Heart left ventricle (tissue), 16 donors: Measurements from ENCODE around the gene ABCB9. TPM values are rescaled to one million over a fixed set of nuclear protein-coding genes. Genes with fewer than 3 reads are reported as not detected.
"Not testable (repeated sequence)": the region's sequence is repeated elsewhere in the genome, so short reads cannot be mapped to it uniquely, and the experiment has no call there.

Experiments
- ATAC-seq, 4 donors: fragments of 200-7000 bp; cut with Tn5 transposase; one replicate each; pipeline ENCODE4 v1.9.1; 2020 to 2022; ENCODE audit warnings: moderate library complexity in 4 of 4, mild to moderate bottlenecking in 3 of 4, moderate number of reproducible peaks in 1 of 4
- DNase-seq, 5 donors: peaks; one replicate each; pipeline ENCODE4 v3.0.0-alpha.2; 2020
- H3K27ac ChIP-seq, 12 donors: fragments of 200-600 bp; sonication (generic) in 4 of 12; one replicate each; pipeline versions ENCODE4 v1.5.0 to v1.8.0; 2016 to 2022; ENCODE audit warnings: mild to moderate bottlenecking in 2 of 12
- H3K27me3 ChIP-seq, 9 donors: fragments of 200-600 bp; sonication (generic) in 2 of 9; one replicate each; pipeline versions ENCODE4 v1.5.1 to v1.8.0; 2016 to 2022; ENCODE audit warnings: mild to moderate bottlenecking in 3 of 9
- H3K36me3 ChIP-seq, 9 donors: fragments of 200-600 bp; sonication (generic) in 2 of 9; one replicate each; pipeline versions ENCODE4 v1.5.0 to v1.8.0; 2018 to 2022; ENCODE audit warnings: mild to moderate bottlenecking in 2 of 9
- H3K4me1 ChIP-seq, 12 donors: fragments of 200-600 bp; sonication (generic) in 4 of 12; one replicate each; pipeline versions ENCODE4 v1.5.0 to v1.8.0; 2016 to 2022; ENCODE audit warnings: mild to moderate bottlenecking in 3 of 12
- H3K4me3 ChIP-seq, 12 donors: fragments of 200-600 bp; sonication (generic) in 4 of 12; one replicate each; pipeline versions ENCODE4 v1.5.0 to v1.8.0; 2017 to 2022; ENCODE audit warnings: mild to moderate bottlenecking in 9 of 12, moderate library complexity in 4 of 12
- H3K9me3 ChIP-seq, 12 donors: fragments of 200-600 bp; sonication (generic) in 4 of 12; one replicate each; pipeline versions ENCODE4 v1.5.0 to v1.8.0; 2016 to 2022; ENCODE audit warnings: mild to moderate bottlenecking in 1 of 12
- POLR2A ChIP-seq, 2 donors: fragments of 450-650 bp; IDR thresholded peaks; one replicate each; pipeline ENCODE4 v1.6.1; 2017; ENCODE audit warnings: antibody characterized with exemption in 2 of 2, mild to moderate bottlenecking in 2 of 2, moderate library complexity in 2 of 2
- WGBS, 4 donors: extraction: QIAGEN DNeasy Blood & Tissue Kit in 2 of 4; methylation state at CpG; one replicate each; pipeline versions ENCODE4 v1.1.5 to v1.1.7; 2013 to 2018; 5-methylcytosine and 5-hydroxymethylcytosine counted together
- intact Hi-C, 10 donors: fragments of 100-400 bp; cut with DNase I; formaldehyde crosslinking; loops; one replicate each; pipeline versions ENCODE4 v1.11.1 to v1.14.2; 2022
- polyA plus RNA-seq, 2 donors: library from polyadenylated mRNA; stranded (reverse); fragments of 200-250 nt; gene quantifications; one replicate each; pipeline ENCODE4 v1.2.3, GENCODE V29; 2013
- total RNA-seq, 9 donors: library from RNA; depleted of rRNA in 2 of 9; stranded (reverse); fragments of >200 nt in 2 of 9; fragmentation: NEBNext Ultra II Directional in 3 of 9; extraction: Animal tissue kit (Norgen Biotek cat#: 25700) in 3 of 9; gene quantifications; one replicate each; pipeline versions ENCODE4 v1.1.0 to v1.2.4, GENCODE V29; 2016 to 2023
- TF ChIP-seq, protein P1 (sequence below), 12 donors: fragments of 200-600 bp; sonication (generic) in 4 of 12; IDR thresholded peaks; one replicate each; pipeline versions ENCODE4 v1.5.0 to v1.8.0; 2018 to 2022; ENCODE audit warnings: antibody characterized with exemption in 12 of 12, mild to moderate bottlenecking in 5 of 12
- donor health status: ischemic (EF 13 %, LVEDD 7.1; RV severe dilation, severe dysfunction).
- donor health status: healthy with polysubstance abuse.
- donor health status: DM: no; HTN: yes; CAD: no.
- donor health status: DM: no; HTN: no; CAD: no.
- donor health status: ischemic (EF 25% LVEDD 6.9; RV normal size, moderate dysfunction).
- donor health status: ischemic (EF 25% LVEDD 5.7; RV mildly dilated, moderate dysfunction).
- donor health status: healthy.
- donor health status: DM: yes; HTN: yes; CAD: no.
- donor health status: ischemic (EF 35%, LVEDD 5.7; RV mildly dilated, moderate dysfunction).
- donor health status: nonischemic (EF 11% LVEDD 7.7; RV severe dilation, severe dysfunction).
- donor health status: DM: yes; HTN: yes; CAD: no.
- donor health status: PGD.
- donor health status: ischemic (EF 29% LVEDD 5.4; RV normal size, mild dysfunction).
- donor health status: nonischemic (EF 23%, LVEDD 6.1; RV moderate dilation, normal function).

ABCB9 gene
- total and polyA plus RNA-seq, 11 donors = 3.1 to 8.6 (median 4.6) TPM

DNA sequence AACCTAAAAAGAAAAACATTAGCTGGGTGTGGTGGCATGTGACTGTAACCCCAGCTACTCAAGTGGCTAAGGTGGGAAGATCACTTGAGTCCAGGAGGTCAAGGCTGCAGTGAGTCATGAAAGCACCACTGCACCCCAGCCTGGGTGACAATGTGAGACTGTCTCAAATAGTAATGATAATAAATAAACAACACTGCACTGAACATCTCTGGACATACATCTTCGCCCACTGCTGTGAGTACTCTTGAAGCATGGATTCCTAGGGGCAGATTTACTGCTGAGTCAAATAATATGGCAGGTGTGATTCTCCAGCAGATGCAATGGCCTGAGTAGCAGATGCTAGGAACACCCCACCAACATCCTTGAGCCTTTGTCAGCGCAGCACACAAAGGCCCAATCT lies 23.6 kb downstream of the ABCB9 start:
- WGBS, 4 donors = 82 to 93% (median 86%) methylated on average over 2 of the region's 2 CpGs

DNA sequence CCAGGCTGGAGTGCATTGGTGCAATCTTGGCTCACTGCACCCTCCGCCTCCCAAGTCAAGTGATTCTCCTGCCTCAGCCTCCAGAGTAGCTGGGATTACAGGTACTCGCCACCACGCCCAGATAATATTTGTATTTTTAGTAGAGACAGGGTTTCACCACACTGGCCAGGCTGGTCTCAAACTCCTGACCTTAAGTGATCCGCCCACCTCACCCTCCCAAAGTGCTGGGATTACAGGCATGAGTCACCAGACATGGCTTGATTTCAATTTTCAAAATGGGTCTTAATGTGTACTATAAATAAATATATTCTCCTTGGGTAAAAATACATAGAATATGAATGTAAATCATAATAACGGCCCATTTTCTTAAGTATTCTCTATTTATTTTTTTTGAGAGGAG lies 24.9 kb downstream of the ABCB9 start:
- peaks cover 0 to 36% (median 24%) of the 10 kb centered on the region in 12 donors for H3K4me1 ChIP-seq
- 82 to 92% (median 90%) methylated on average over 5 of the region's 5 CpGs for WGBS, 4 donors
- not testable (repeated sequence) for H3K9me3 ChIP-seq, H3K27me3 ChIP-seq, ATAC-seq, H3K27ac ChIP-seq, DNase-seq, H3K4me3 ChIP-seq
- peaks cover 0 to 29% (median 7%) of the 10 kb centered on the region in 9 donors for H3K36me3 ChIP-seq
- intact Hi-C loops = loop anchor here in 1 of 10 donors (5.0 kb wide), 1 partner anchor 39 kb away; no protein-coding TSS in a partner anchor

More for the DNA sequence above, 23.6 kb downstream of the ABCB9 start:
- no peak for ATAC-seq
- H3K27ac ChIP-seq = peak overlapping the region in 11 of 12 donors; percentile 18 to 88 (median 73)
- no peak for TF ChIP-seq POLR2A (IDR thresholded peaks at IDR 0.05)
- TF ChIP-seq, protein P1, sequence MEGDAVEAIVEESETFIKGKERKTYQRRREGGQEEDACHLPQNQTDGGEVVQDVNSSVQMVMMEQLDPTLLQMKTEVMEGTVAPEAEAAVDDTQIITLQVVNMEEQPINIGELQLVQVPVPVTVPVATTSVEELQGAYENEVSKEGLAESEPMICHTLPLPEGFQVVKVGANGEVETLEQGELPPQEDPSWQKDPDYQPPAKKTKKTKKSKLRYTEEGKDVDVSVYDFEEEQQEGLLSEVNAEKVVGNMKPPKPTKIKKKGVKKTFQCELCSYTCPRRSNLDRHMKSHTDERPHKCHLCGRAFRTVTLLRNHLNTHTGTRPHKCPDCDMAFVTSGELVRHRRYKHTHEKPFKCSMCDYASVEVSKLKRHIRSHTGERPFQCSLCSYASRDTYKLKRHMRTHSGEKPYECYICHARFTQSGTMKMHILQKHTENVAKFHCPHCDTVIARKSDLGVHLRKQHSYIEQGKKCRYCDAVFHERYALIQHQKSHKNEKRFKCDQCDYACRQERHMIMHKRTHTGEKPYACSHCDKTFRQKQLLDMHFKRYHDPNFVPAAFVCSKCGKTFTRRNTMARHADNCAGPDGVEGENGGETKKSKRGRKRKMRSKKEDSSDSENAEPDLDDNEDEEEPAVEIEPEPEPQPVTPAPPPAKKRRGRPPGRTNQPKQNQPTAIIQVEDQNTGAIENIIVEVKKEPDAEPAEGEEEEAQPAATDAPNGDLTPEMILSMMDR (IDR thresholded peaks at IDR 0.05) = no peak
- H3K4me1 ChIP-seq = peaks cover 0 to 49% (median 37%) of the 10 kb centered on the region in 12 donors
- no peaks in the 10 kb centered on the region for H3K27me3 ChIP-seq
- H3K36me3 ChIP-seq = peaks cover 0 to 23% (median 6%) of the 10 kb centered on the region in 9 donors
- H3K9me3 ChIP-seq = no peaks in the 10 kb centered on the region
- intact Hi-C loops = loop anchor here in 1 of 10 donors (5.0 kb wide), 1 partner anchor 40 kb away; no protein-coding TSS in a partner anchor
- no peak for DNase-seq
- H3K4me3 ChIP-seq = no peak overlapping the region

DNA sequence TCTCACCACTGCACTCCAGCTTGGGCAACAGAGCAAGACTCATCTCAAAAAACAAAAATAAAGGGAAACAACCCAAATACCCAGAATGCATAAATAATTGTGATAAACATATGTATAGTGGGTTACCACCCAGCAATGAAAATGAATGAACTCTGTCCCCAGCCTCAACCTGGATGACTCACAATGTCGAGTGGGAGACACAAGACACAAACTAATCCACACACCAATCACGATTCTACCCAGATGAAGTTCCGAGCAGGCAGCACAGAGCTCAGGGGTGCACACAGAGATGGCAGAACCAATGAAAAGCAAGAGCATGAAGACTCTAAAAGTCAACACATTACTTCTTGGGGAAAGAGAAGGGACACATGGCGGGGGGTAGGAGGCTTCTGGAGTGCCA lies 27.1 kb downstream of the ABCB9 start:
- no peak for ATAC-seq

DNA sequence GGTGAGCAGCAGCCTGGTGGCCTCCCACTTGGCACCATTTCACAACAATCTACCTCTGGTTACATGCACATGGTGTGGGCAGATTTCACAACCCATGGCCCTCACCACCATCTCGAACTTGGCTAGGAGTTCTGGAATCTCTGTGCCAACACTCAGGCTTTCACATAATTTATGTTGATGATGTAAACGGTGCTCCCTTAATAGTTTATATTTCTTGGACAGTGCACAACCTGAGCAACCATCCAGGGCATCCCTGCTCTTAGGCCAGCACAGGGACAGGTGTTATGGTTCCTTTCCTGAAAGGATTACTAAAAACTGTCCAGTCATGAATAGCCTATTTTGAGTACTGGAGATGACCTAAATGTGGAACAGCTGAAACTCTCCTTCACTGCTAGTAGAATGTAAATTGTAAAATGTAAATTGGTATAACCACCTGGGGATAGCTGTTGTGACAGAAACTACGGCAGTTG lies 28.6 kb downstream of the ABCB9 start:
- no peak for ATAC-seq
- no peak overlapping the region for H3K27ac ChIP-seq

More for the DNA sequence above, 27.1 kb downstream of the ABCB9 start:
- Histone ChIP-seq H3K4me1 (peaks cover 0 to 17% (median 9%) of the 10 kb centered on the region in 12 donors), H3K9me3 (no peaks in the 10 kb centered on the region), H3K27me3 (no peaks in the 10 kb centered on the region), H3K27ac (no peak overlapping the region), H3K4me3 (no peak overlapping the region), H3K36me3 (peaks cover 0 to 37% (median 7%) of the 10 kb centered on the region in 9 donors)
- 89 to 96% (median 93%) methylated on average over 4 of the region's 4 CpGs for WGBS, 4 donors
- intact Hi-C loops = no loop called here
- no peak for DNase-seq
- TF ChIP-seq, protein P1 (IDR thresholded peaks at IDR 0.05) = no peak
- no peak for TF ChIP-seq POLR2A (IDR thresholded peaks at IDR 0.05)

More for the DNA sequence above, 28.6 kb downstream of the ABCB9 start:
- peaks cover 0 to 42% (median 7%) of the 10 kb centered on the region in 9 donors for H3K36me3 ChIP-seq
- no peak for DNase-seq
- H3K27me3 ChIP-seq = no peaks in the 10 kb centered on the region
- no peaks in the 10 kb centered on the region for H3K9me3 ChIP-seq
- 88 to 95% (median 92%) methylated on average over 3 of the region's 3 CpGs for WGBS, 4 donors
- TF ChIP-seq POLR2A (IDR thresholded peaks at IDR 0.05) = no peak
- TF ChIP-seq, protein P1 (IDR thresholded peaks at IDR 0.05) = no peak
- no peak overlapping the region for H3K4me3 ChIP-seq
- intact Hi-C loops = no loop called here
- H3K4me1 ChIP-seq = peaks cover 0 to 7% (median under 1%) of the 10 kb centered on the region in 12 donors
